Type B pancreatic cell (in vitro differentiated cells): ENCODE data around the gene IRF9. TPM values are rescaled to one million over a fixed set of nuclear protein-coding genes. Genes with fewer than 3 reads are reported as not detected.

ENCODE experiments used
- DNase-seq: peaks from one replicate; pipeline ENCODE4 v3.0.0; 2021; ENCODE audit warnings: mixed read lengths; ENCODE audit not compliant: unreplicated experiment; ENCODE audit errors: extremely low spot score
- H3K27ac Mint-ChIP-seq: 2 replicates; pipeline ENCODE4 v1.8.0; 2021; ENCODE audit warnings: mild to moderate bottlenecking, mixed read lengths
- H3K27me3 Mint-ChIP-seq: 2 replicates; pipeline ENCODE4 v1.8.0; 2021; ENCODE audit warnings: mixed read lengths
- H3K36me3 Mint-ChIP-seq: 2 replicates; pipeline ENCODE4 v1.8.0; 2021; ENCODE audit warnings: mixed read lengths
- H3K4me1 Mint-ChIP-seq: one replicate; pipeline ENCODE4 v1.8.0; 2021; ENCODE audit warnings: mixed read lengths; ENCODE audit not compliant: unreplicated experiment
- H3K4me3 Mint-ChIP-seq: 2 replicates; pipeline ENCODE4 v1.8.0; 2021; ENCODE audit warnings: mild to moderate bottlenecking, mixed read lengths
- H3K9me3 Mint-ChIP-seq: 2 replicates; pipeline ENCODE4 v1.8.0; 2021; ENCODE audit warnings: mixed read lengths
- CTCF ChIP-seq: fragments of 200-600 bp; sonication (generic); conservative IDR thresholded peaks from 2 replicates; pipeline ENCODE4 v1.5.0; 2021; ENCODE audit warnings: antibody characterized with exemption, mild to moderate bottlenecking
- total RNA-seq: library from RNA; stranded (reverse); gene quantifications from 2 replicates; pipeline ENCODE4 v1.2.1, GENCODE V29; 2021; ENCODE audit warnings: low replicate concordance

The IRF9 gene
- total RNA-seq, 1 donor from 2014 or later, result 60.0 TPM

GRCh38 chr14:24171422-24172260 lies 10.6 kb downstream of the IRF9 start, which contains the start of gene REC8:
Gene REC8, plus strand, starts transcription at chr14:24172080. Its CDS starts 473 bp downstream, at chr14:24172553.
- peak within 1 kb of the TSS; percentile 92 for H3K4me3 Mint-ChIP-seq
- H3K27ac Mint-ChIP-seq, result peak within 1 kb of the TSS; percentile 90
- peaks cover 25% of the 10 kb centered on the region for H3K4me1 Mint-ChIP-seq
- peaks cover 21% of the 10 kb centered on the region for H3K36me3 Mint-ChIP-seq
- no peaks in the 10 kb centered on the region for H3K9me3 Mint-ChIP-seq
- no peaks in the 10 kb centered on the region for H3K27me3 Mint-ChIP-seq
- DNase-seq, result peak; percentile 97
- no peak for TF ChIP-seq CTCF

GRCh38 chr14:24172261-24172860 lies 11.3 kb downstream of the IRF9 start:
- Mint-ChIP-seq H3K27me3 (no peaks in the 10 kb centered on the region), H3K36me3 (peaks cover 20% of the 10 kb centered on the region), H3K4me1 (peaks cover 25% of the 10 kb centered on the region), H3K4me3 (peak overlapping the region; percentile 92), H3K9me3 (no peaks in the 10 kb centered on the region), H3K27ac (peak overlapping the region; percentile 90)
- no peak for TF ChIP-seq CTCF
- DNase-seq, result no peak

GRCh38 chr14:24172871-24173281 lies 11.8 kb downstream of the IRF9 start:
- H3K9me3 Mint-ChIP-seq, result no peaks in the 10 kb centered on the region
- H3K27me3 Mint-ChIP-seq, result no peaks in the 10 kb centered on the region
- H3K36me3 Mint-ChIP-seq, result peaks cover 16% of the 10 kb centered on the region
- H3K4me3 Mint-ChIP-seq, result peak overlapping the region; percentile 92
- H3K4me1 Mint-ChIP-seq, result peaks cover 25% of the 10 kb centered on the region
- peak overlapping the region; percentile 54 for H3K27ac Mint-ChIP-seq
- no peak for TF ChIP-seq CTCF
- no peak for DNase-seq

- no peak for DNase-seq
- no peaks in the 10 kb centered on the region for H3K27me3 Mint-ChIP-seq
- no peak overlapping the region for H3K4me3 Mint-ChIP-seq
- no peaks in the 10 kb centered on the region for H3K9me3 Mint-ChIP-seq
- H3K4me1 Mint-ChIP-seq, result peaks cover 22% of the 10 kb centered on the region
- peaks cover 11% of the 10 kb centered on the region for H3K36me3 Mint-ChIP-seq
- no peak overlapping the region for H3K27ac Mint-ChIP-seq
- no peak for TF ChIP-seq CTCF
Observed at GRCh38 chr14:24176599-24176998, 15.5 kb downstream of the IRF9 start.

GRCh38 chr14:24177041-24177825 lies 16.2 kb downstream of the IRF9 start:
- H3K36me3 Mint-ChIP-seq, result peaks cover 10% of the 10 kb centered on the region
- H3K4me3 Mint-ChIP-seq, result no peak overlapping the region
- H3K4me1 Mint-ChIP-seq, result peaks cover 21% of the 10 kb centered on the region
- H3K27ac Mint-ChIP-seq, result no peak overlapping the region
- H3K9me3 Mint-ChIP-seq, result no peaks in the 10 kb centered on the region
- no peak for TF ChIP-seq CTCF
- DNase-seq, result no peak
- no peaks in the 10 kb centered on the region for H3K27me3 Mint-ChIP-seq
